Endodermal cell (in vitro differentiated cells): Measurements from ENCODE around the gene ZNF618. TPM values are rescaled to one million over a fixed set of nuclear protein-coding genes. Genes with fewer than 3 reads are reported as not detected.

Source experiments
- DNase-seq: peaks from one replicate; pipeline ENCODE4 v3.0.0-alpha.2; 2017
- H3K27ac ChIP-seq: 2 replicates; pipeline ENCODE4 v1.5.1; 2013; ENCODE audit warnings: mild to moderate bottlenecking, low read depth, low read length, moderate library complexity
- H3K27me3 ChIP-seq: 2 replicates; pipeline ENCODE4 v1.6.1; 2013; ENCODE audit warnings: mild to moderate bottlenecking, low read length, moderate library complexity; ENCODE audit not compliant: insufficient read depth, control insufficient read depth, poor library complexity, severe bottlenecking
- H3K36me3 ChIP-seq: 2 replicates; pipeline ENCODE4 v1.7.0; 2013; ENCODE audit warnings: mild to moderate bottlenecking, low read length, moderate library complexity; ENCODE audit not compliant: control insufficient read depth, insufficient read depth
- H3K4me1 ChIP-seq: one replicate; pipeline ENCODE4 v1.7.0; 2013; ENCODE audit warnings: low read length; ENCODE audit not compliant: control insufficient read depth, insufficient read depth
- H3K4me3 ChIP-seq: 2 replicates; pipeline ENCODE4 v1.5.1; 2013; ENCODE audit warnings: mild to moderate bottlenecking, low read length, moderate library complexity
- H3K9ac ChIP-seq: 2 replicates; pipeline ENCODE4 v1.6.1; 2013; ENCODE audit warnings: mild to moderate bottlenecking, low read length, moderate library complexity; ENCODE audit not compliant: poor library complexity, severe bottlenecking; ENCODE audit errors: extremely low read depth
- H3K9me3 ChIP-seq: 2 replicates; pipeline ENCODE4 v1.6.1; 2013; ENCODE audit warnings: mild to moderate bottlenecking, low read length, moderate library complexity; ENCODE audit not compliant: control insufficient read depth
- H3K27ac Mint-ChIP-seq: 2 replicates; pipeline ENCODE4 v1.8.0; 2020; ENCODE audit warnings: mixed read lengths
- H3K27me3 Mint-ChIP-seq: 2 replicates; pipeline ENCODE4 v1.8.0; 2021; ENCODE audit warnings: mild to moderate bottlenecking, mixed read lengths; ENCODE audit not compliant: insufficient read depth
- H3K36me3 Mint-ChIP-seq: 2 replicates; pipeline ENCODE4 v1.8.0; 2020; ENCODE audit warnings: low read depth, mixed read lengths
- H3K4me1 Mint-ChIP-seq: 2 replicates; pipeline ENCODE4 v1.8.0; 2020; ENCODE audit warnings: mixed read lengths
- H3K4me3 Mint-ChIP-seq: 2 replicates; pipeline ENCODE4 v1.8.0; 2020; ENCODE audit warnings: mild to moderate bottlenecking, moderate library complexity, mixed read lengths
- H3K9me3 Mint-ChIP-seq: 2 replicates; pipeline ENCODE4 v1.8.0; 2020; ENCODE audit warnings: mild to moderate bottlenecking, mixed read lengths
- CTCF ChIP-seq: fragments of 200-600 bp; sonication (generic); conservative IDR thresholded peaks from 2 replicates; pipeline ENCODE4 v1.5.0; 2021; ENCODE audit warnings: antibody characterized with exemption, mild to moderate bottlenecking
- WGBS, 2 experiments: methylation state at CpG; one replicate each; pipeline versions ENCODE4 v1.1.5 to v1.1.7; 2013; ENCODE audit warnings: missing lambda C conversion rate in 2 of 2, mixed read lengths in 1 of 2; ENCODE audit not compliant: insufficient coverage in 1 of 2, insufficient read length in 1 of 2; 5-methylcytosine and 5-hydroxymethylcytosine counted together
- total RNA-seq, 2 donors: library from RNA; stranded (reverse); fragmentation: NEBNext Ultra II Directional in 1 of 2; extraction: Animal tissue kit (Norgen Biotek cat#: 25700) in 1 of 2; gene quantifications; 2 replicates in 1 of 2; 3 replicates in 1 of 2; pipeline ENCODE4 v1.2.1, GENCODE V29; 2021

Gene ZNF618
- total RNA-seq, 2 donors from 2014 or later = 34.5 to 37.5 TPM

GRCh38 chr9:114027863-114028465, 151.9 kb downstream of the ZNF618 start:
- peaks cover 45% of the 10 kb centered on the region for H3K36me3 ChIP-seq
- no peaks in the 10 kb centered on the region for H3K27me3 ChIP-seq
- H3K4me1 ChIP-seq = no peaks in the 10 kb centered on the region
- no peak for TF ChIP-seq CTCF
- no peak overlapping the region for H3K27ac ChIP-seq
- peaks cover 75% of the 10 kb centered on the region for H3K36me3 Mint-ChIP-seq
- H3K9ac ChIP-seq = no peak overlapping the region
- 93% methylated on average over 4 of the region's 4 CpGs; no CpG with 5 or more reads in 1 of the 2 experiments for WGBS, 2 experiments
- peak; percentile 18 for DNase-seq
- peaks cover 13% of the 10 kb centered on the region for H3K9me3 Mint-ChIP-seq
- no peaks in the 10 kb centered on the region for H3K4me1 Mint-ChIP-seq
- H3K4me3 Mint-ChIP-seq = no peak overlapping the region
- H3K4me3 ChIP-seq = no peak overlapping the region
- no peaks in the 10 kb centered on the region for H3K27me3 Mint-ChIP-seq
- H3K9me3 ChIP-seq = peaks cover 14% of the 10 kb centered on the region
- H3K27ac Mint-ChIP-seq = no peak overlapping the region

- Histone ChIP-seq H3K4me1 (no peaks in the 10 kb centered on the region), H3K4me3 (no peak overlapping the region), H3K36me3 (peaks cover 41% of the 10 kb centered on the region), H3K9ac (no peak overlapping the region), H3K27ac (no peak overlapping the region), H3K9me3 (peaks cover 8% of the 10 kb centered on the region), H3K27me3 (no peaks in the 10 kb centered on the region)
- Mint-ChIP-seq H3K36me3 (peaks cover 70% of the 10 kb centered on the region), H3K27ac (peak overlapping the region; percentile 48), H3K4me1 (no peaks in the 10 kb centered on the region), H3K9me3 (peaks cover 8% of the 10 kb centered on the region), H3K4me3 (no peak overlapping the region), H3K27me3 (no peaks in the 10 kb centered on the region)
- peak; percentile 35 for DNase-seq
- no peak for TF ChIP-seq CTCF
- WGBS, 2 experiments = 96% methylated on average over 10 to 22 of the region's 22 CpGs
Observed at GRCh38 chr9:114028646-114029045, 152.5 kb downstream of the ZNF618 start.

GRCh38 chr9:114029311-114030170, 153.4 kb downstream of the ZNF618 start:
- Mint-ChIP-seq H3K4me3 (no peak overlapping the region), H3K4me1 (no peaks in the 10 kb centered on the region), H3K9me3 (no peaks in the 10 kb centered on the region), H3K27ac (no peak overlapping the region), H3K36me3 (peaks cover 62% of the 10 kb centered on the region), H3K27me3 (no peaks in the 10 kb centered on the region)
- no peak for TF ChIP-seq CTCF
- Histone ChIP-seq H3K4me1 (no peaks in the 10 kb centered on the region), H3K36me3 (peaks cover 43% of the 10 kb centered on the region), H3K9ac (no peak overlapping the region), H3K27me3 (no peaks in the 10 kb centered on the region), H3K4me3 (no peak overlapping the region), H3K27ac (no peak overlapping the region), H3K9me3 (no peaks in the 10 kb centered on the region)
- WGBS, 2 experiments = 91 to 92% methylated on average over 11 to 12 of the region's 12 CpGs
- DNase-seq = peak; percentile 17
